HG02852 (cell line): ENCODE data around the gene SPA17.

Source experiments
- ATAC-seq: cut with Tn5 transposase; IDR thresholded peaks from one replicate; pipeline ENCODE4 v1.9.1; 2021; ENCODE audit warnings: mild to moderate bottlenecking, moderate library complexity; ENCODE audit not compliant: unreplicated experiment

Gene SPA17

GRCh38 chr11:124673333-124674167 lies at the start of gene SPA17, which contains the start of gene SIAE:
Gene SPA17 (plus strand): TSS chr11:124673904. CDS start chr11:124675265, 1,361 bp downstream.
Gene SIAE (minus strand): TSS chr11:124673739. CDS start chr11:124673708, 31 bp downstream.
- ATAC-seq = peak; percentile 88

GRCh38 chr11:124625504-124626168 lies 48.1 kb upstream of the SPA17 start:
- ATAC-seq = no peak

GRCh38 chr11:124627546-124627945 lies 46.2 kb upstream of the SPA17 start:
- ATAC-seq = no peak

GRCh38 chr11:124629961-124630360 lies 43.7 kb upstream of the SPA17 start:
- no peak for ATAC-seq

GRCh38 chr11:124633355-124633754 lies 40.3 kb upstream of the SPA17 start:
- no peak for ATAC-seq

GRCh38 chr11:124635932-124636331 lies 37.8 kb upstream of the SPA17 start:
- ATAC-seq = no peak

GRCh38 chr11:124638500-124638899 lies 35.2 kb upstream of the SPA17 start:
- ATAC-seq = no peak

- no peak for ATAC-seq
These were observed 34.5 kb upstream of the SPA17 start for GRCh38 chr11:124639186-124639585.

GRCh38 chr11:124640666-124641065 lies 33.0 kb upstream of the SPA17 start:
- no peak for ATAC-seq

GRCh38 chr11:124642628-124643027 lies 31.1 kb upstream of the SPA17 start:
- no peak for ATAC-seq

- no peak for ATAC-seq
These were observed 30.6 kb upstream of the SPA17 start for GRCh38 chr11:124643042-124643604.

- ATAC-seq = no peak
These were observed 29.9 kb upstream of the SPA17 start for GRCh38 chr11:124643605-124644425.

GRCh38 chr11:124644426-124645280 lies 29.1 kb upstream of the SPA17 start:
- peak; percentile 53 for ATAC-seq

- ATAC-seq = no peak
These were observed 27.6 kb upstream of the SPA17 start for GRCh38 chr11:124646148-124646547.

- no peak for ATAC-seq
These were observed 25.1 kb upstream of the SPA17 start for GRCh38 chr11:124648610-124649009.

GRCh38 chr11:124656774-124657630 lies 16.7 kb upstream of the SPA17 start:
- no peak for ATAC-seq

- no peak for ATAC-seq
These were observed 15.8 kb upstream of the SPA17 start for GRCh38 chr11:124657904-124658303.

- ATAC-seq = no peak
These were observed 15.2 kb upstream of the SPA17 start for GRCh38 chr11:124658501-124658900.

GRCh38 chr11:124658986-124659385 lies 14.7 kb upstream of the SPA17 start:
- no peak for ATAC-seq
